A549 treated with dexamethasone at 1 μM for 4 hours (cell line): ENCODE results near the gene RBM41. TPM values are rescaled to one million over a fixed set of nuclear protein-coding genes. Genes with fewer than 3 reads are reported as not detected.

Source experiments
- total RNA-seq: library from RNA; stranded (reverse); fragments of 200-300 nt; extraction: Qiagen RNA extraction; gene quantifications from 5 replicates; pipeline ENCODE4 v1.2.3, GENCODE V29; 2022

RBM41 gene
- total RNA-seq = 8.2 to 10.7 TPM (median 10.0 TPM) in 5 replicates

GRCh38 chrX:107118322-107119147 lies at the start of gene RBM41:
Gene RBM41 (minus strand): TSS chrX:107118822. CDS start chrX:107118773, 49 bp downstream.

Other genes starting within 250 kb of the RBM41 start
- gene RIPPLY1, start 215.5 kb downstream of the RBM41 start, total RNA-seq = 0.11 TPM in 2 of 5 replicates, not detected in the others
- gene CLDN2, start 198.4 kb downstream of the RBM41 start, total RNA-seq = 5.8 to 8.3 TPM (median 7.8 TPM) in 5 replicates
- 28.4 to 37.6 TPM (median 33.5 TPM) in 5 replicates for gene MORC4, start 118.6 kb downstream of the RBM41 start, total RNA-seq
- gene NUP62CL, start 87.6 kb upstream of the RBM41 start, total RNA-seq = 13.5 to 18.5 TPM (median 16.8 TPM) in 5 replicates
- 0.09 TPM in 1 of 5 replicates, not detected in the others for gene DNAAF6, start 87.8 kb upstream of the RBM41 start, total RNA-seq